NCI-H2227 treated with DMSO at 0.1 percent for 48 hours (cell line): ENCODE data around the gene SMARCAL1.

ENCODE experiments used
- DNase-seq: peaks from one replicate; lab custom pipeline; 2025; lab: John Stamatoyannopoulos, UW

Gene SMARCAL1

GRCh38 chr2:216392945-216393840, 19.1 kb upstream of the SMARCAL1 start:
- DNase-seq = no peak

GRCh38 chr2:216394881-216395280, 17.4 kb upstream of the SMARCAL1 start:
- no peak for DNase-seq

GRCh38 chr2:216399621-216400020, 12.7 kb upstream of the SMARCAL1 start:
- no peak for DNase-seq

- peak; percentile 11 for DNase-seq
Observed at GRCh38 chr2:216402751-216403150, 9.5 kb upstream of the SMARCAL1 start.

GRCh38 chr2:216404010-216404618, 8.2 kb upstream of the SMARCAL1 start:
- peak; percentile 7 for DNase-seq

- DNase-seq = no peak
Observed at GRCh38 chr2:216405588-216405987, 6.7 kb upstream of the SMARCAL1 start.

GRCh38 chr2:216406826-216407225, 5.5 kb upstream of the SMARCAL1 start:
- DNase-seq = no peak

GRCh38 chr2:216408426-216409290, 3.6 kb upstream of the SMARCAL1 start:
- peak; percentile 2 for DNase-seq

GRCh38 chr2:216410550-216410949, 1.7 kb upstream of the SMARCAL1 start:
- DNase-seq = no peak

- DNase-seq = no peak
Observed at GRCh38 chr2:216413882-216414281, 1.6 kb downstream of the SMARCAL1 start.

GRCh38 chr2:216414772-216415319, 2.6 kb downstream of the SMARCAL1 start:
- DNase-seq = no peak

- DNase-seq = no peak
Observed at GRCh38 chr2:216415541-216415940, 3.3 kb downstream of the SMARCAL1 start.

- DNase-seq = no peak
Observed at GRCh38 chr2:216416571-216417307, 4.5 kb downstream of the SMARCAL1 start.

GRCh38 chr2:216418981-216419380, 6.7 kb downstream of the SMARCAL1 start:
- DNase-seq = no peak

- DNase-seq = no peak
Observed at GRCh38 chr2:216420367-216421101, 8.2 kb downstream of the SMARCAL1 start.

- DNase-seq = no peak
Observed at GRCh38 chr2:216423071-216423470, 10.8 kb downstream of the SMARCAL1 start.

GRCh38 chr2:216424274-216424673, 12.0 kb downstream of the SMARCAL1 start:
- no peak for DNase-seq

GRCh38 chr2:216425008-216425787, 12.9 kb downstream of the SMARCAL1 start:
- no peak for DNase-seq

GRCh38 chr2:216426166-216426777, 14.0 kb downstream of the SMARCAL1 start:
- no peak for DNase-seq
